ENCODE measurements around the gene KRTAP12-1. TPM values are rescaled to one million over a fixed set of nuclear protein-coding genes. Genes with fewer than 3 reads are reported as not detected.

KRTAP12-1 gene
- total RNA-seq, 1 experiment from 2014 or later: 0.63 TPM

- POLR2A ChIA-PET: no interaction called here
- Mint-ChIP-seq H3K4me1 (peaks cover 10% of the 10 kb centered on the region), H3K27ac (no peak overlapping the region), H3K27me3 (ENCODE audit: low read depth) (peaks cover 10% of the 10 kb centered on the region), H3K9me3 (peaks cover 13% of the 10 kb centered on the region), H3K4me3 (no peak overlapping the region), H3K36me3 (peaks cover 11% of the 10 kb centered on the region)
- CTCF ChIA-PET: interaction anchor here (1.0 to 1.3 kb wide), 2 partner anchors 100 to 139 kb away, joined by 4 to 6 read pairs; no protein-coding TSS in a partner anchor
- TF ChIP-seq NFE2L1 (CRISPR knock-in tag; IDR thresholded peaks at IDR 0.05) (no peak), SP1 (CRISPR knock-in tag; conservative IDR thresholded peaks at IDR 0.05) (no peak), CREB1 (CRISPR knock-in tag; IDR thresholded peaks at IDR 0.05) (no peak), ZSCAN18 (CRISPR knock-in tag; IDR thresholded peaks at IDR 0.05) (no peak), ZBTB21 (CRISPR knock-in tag; IDR thresholded peaks at IDR 0.05; ENCODE audit: borderline replicate concordance) (no peak), OVOL2 (CRISPR knock-in tag; IDR thresholded peaks at IDR 0.05; ENCODE audit: borderline replicate concordance) (no peak), HMGXB4 (CRISPR knock-in tag; IDR thresholded peaks at IDR 0.05) (no peak), MXD4 (CRISPR knock-in tag; IDR thresholded peaks at IDR 0.05; ENCODE audit: borderline replicate concordance) (no peak), ZNF317 (CRISPR knock-in tag; IDR thresholded peaks at IDR 0.05; ENCODE audit: borderline replicate concordance, low read depth) (no peak)
- no peak for ATAC-seq
- DNase-seq (ENCODE audit: low spot score): no peak
These were observed 32.4 kb downstream of the KRTAP12-1 start for GRCh38 chr21:44649521-44650100.

- ChIA-PET CTCF (interaction anchor here (1.0 to 1.3 kb wide), 2 partner anchors 99 to 138 kb away, joined by 4 to 6 read pairs; no protein-coding TSS in a partner anchor), POLR2A (no interaction called here)
- H3K36me3 Mint-ChIP-seq: peaks cover 18% of the 10 kb centered on the region
- peaks cover 10% of the 10 kb centered on the region for H3K4me1 Mint-ChIP-seq
- H3K27ac Mint-ChIP-seq: no peak overlapping the region
- peaks cover 10% of the 10 kb centered on the region for H3K27me3 Mint-ChIP-seq (ENCODE audit: low read depth)
- peaks cover 22% of the 10 kb centered on the region for H3K9me3 Mint-ChIP-seq
- DNase-seq (ENCODE audit: low spot score): no peak
- TF ChIP-seq IRF2 (CRISPR knock-in tag; IDR thresholded peaks at IDR 0.05; ENCODE audit: borderline replicate concordance, low read depth) (no peak), FOXK1 (CRISPR knock-in tag; IDR thresholded peaks at IDR 0.05) (no peak), PRRX2 (CRISPR knock-in tag; IDR thresholded peaks at IDR 0.05) (no peak), CREB1 (CRISPR knock-in tag; IDR thresholded peaks at IDR 0.05) (no peak), OVOL2 (CRISPR knock-in tag; IDR thresholded peaks at IDR 0.05; ENCODE audit: borderline replicate concordance) (no peak), FOXJ3 (CRISPR knock-in tag; IDR thresholded peaks at IDR 0.05; ENCODE audit: borderline replicate concordance) (no peak), ZNF671 (CRISPR knock-in tag; IDR thresholded peaks at IDR 0.05) (no peak), ZBTB21 (CRISPR knock-in tag; IDR thresholded peaks at IDR 0.05; ENCODE audit: borderline replicate concordance) (no peak), NFYB (CRISPR knock-in tag; conservative IDR thresholded peaks at IDR 0.05; ENCODE audit: low read depth) (no peak), SP1 (CRISPR knock-in tag; conservative IDR thresholded peaks at IDR 0.05) (no peak), GRHL2 (CRISPR knock-in tag; IDR thresholded peaks at IDR 0.05; ENCODE audit: insufficient replicate concordance, severe bottlenecking) (no peak), ESRRA (CRISPR knock-in tag; IDR thresholded peaks at IDR 0.05; ENCODE audit: borderline replicate concordance) (no peak), NFE2L1 (CRISPR knock-in tag; IDR thresholded peaks at IDR 0.05) (no peak), AR (CRISPR knock-in tag; IDR thresholded peaks at IDR 0.05) (no peak), ZNF219 (CRISPR knock-in tag; IDR thresholded peaks at IDR 0.05; ENCODE audit: borderline replicate concordance) (no peak), MYBL2 (CRISPR knock-in tag; IDR thresholded peaks at IDR 0.05) (no peak), NR2C2 (CRISPR knock-in tag; IDR thresholded peaks at IDR 0.05) (no peak)
- TF ChIP-seq, protein P1, sequence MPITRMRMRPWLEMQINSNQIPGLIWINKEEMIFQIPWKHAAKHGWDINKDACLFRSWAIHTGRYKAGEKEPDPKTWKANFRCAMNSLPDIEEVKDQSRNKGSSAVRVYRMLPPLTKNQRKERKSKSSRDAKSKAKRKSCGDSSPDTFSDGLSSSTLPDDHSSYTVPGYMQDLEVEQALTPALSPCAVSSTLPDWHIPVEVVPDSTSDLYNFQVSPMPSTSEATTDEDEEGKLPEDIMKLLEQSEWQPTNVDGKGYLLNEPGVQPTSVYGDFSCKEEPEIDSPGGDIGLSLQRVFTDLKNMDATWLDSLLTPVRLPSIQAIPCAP (CRISPR knock-in tag; IDR thresholded peaks at IDR 0.05): no peak
- TF ChIP-seq, protein P2, sequence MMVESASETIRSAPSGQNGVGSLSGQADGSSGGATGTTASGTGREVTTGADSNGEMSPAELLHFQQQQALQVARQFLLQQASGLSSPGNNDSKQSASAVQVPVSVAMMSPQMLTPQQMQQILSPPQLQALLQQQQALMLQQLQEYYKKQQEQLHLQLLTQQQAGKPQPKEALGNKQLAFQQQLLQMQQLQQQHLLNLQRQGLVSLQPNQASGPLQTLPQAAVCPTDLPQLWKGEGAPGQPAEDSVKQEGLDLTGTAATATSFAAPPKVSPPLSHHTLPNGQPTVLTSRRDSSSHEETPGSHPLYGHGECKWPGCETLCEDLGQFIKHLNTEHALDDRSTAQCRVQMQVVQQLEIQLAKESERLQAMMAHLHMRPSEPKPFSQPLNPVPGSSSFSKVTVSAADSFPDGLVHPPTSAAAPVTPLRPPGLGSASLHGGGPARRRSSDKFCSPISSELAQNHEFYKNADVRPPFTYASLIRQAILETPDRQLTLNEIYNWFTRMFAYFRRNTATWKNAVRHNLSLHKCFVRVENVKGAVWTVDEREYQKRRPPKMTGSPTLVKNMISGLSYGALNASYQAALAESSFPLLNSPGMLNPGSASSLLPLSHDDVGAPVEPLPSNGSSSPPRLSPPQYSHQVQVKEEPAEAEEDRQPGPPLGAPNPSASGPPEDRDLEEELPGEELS (CRISPR knock-in tag; IDR thresholded peaks at IDR 0.05): no peak
- H3K4me3 Mint-ChIP-seq: no peak overlapping the region
- ATAC-seq: no peak
These were observed 33.2 kb downstream of the KRTAP12-1 start for GRCh38 chr21:44648557-44649311.
